GM12873 (cell line): ENCODE results near the gene CCT8.

Source experiments
- TF ChIP-seq, protein P1 (sequence below): IDR thresholded peaks from 2 replicates; pipeline ENCODE4 v1.5.1; 2012; ENCODE audit warnings: low read depth, mild to moderate bottlenecking, moderate library complexity, low read length, control low read depth; ENCODE audit not compliant: insufficient read depth; ENCODE audit errors: missing control alignments

The CCT8 gene

DNA sequence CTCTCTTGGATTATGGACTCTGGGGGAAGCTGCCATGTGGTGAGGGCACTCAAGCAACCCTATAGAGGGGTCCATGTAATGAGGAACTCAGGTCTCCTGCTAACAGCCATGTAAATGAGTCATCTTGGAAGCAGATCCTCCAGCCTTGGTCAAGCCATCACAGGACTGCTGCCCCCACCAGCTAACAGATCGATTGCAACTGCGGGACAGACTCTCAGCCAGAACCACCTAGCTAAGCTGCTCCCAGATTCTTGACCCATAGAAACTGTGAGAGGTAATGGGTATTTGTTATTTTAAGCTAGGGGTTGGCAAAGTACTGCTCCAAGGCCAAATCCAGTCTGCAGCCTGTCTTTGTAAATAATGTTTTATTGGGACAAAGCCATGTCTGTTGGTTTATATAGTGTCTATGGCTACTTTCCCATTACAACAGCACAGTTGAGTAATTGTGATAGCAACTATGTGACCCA, 29.4 kb upstream of the CCT8 start:
- TF ChIP-seq, protein P1, sequence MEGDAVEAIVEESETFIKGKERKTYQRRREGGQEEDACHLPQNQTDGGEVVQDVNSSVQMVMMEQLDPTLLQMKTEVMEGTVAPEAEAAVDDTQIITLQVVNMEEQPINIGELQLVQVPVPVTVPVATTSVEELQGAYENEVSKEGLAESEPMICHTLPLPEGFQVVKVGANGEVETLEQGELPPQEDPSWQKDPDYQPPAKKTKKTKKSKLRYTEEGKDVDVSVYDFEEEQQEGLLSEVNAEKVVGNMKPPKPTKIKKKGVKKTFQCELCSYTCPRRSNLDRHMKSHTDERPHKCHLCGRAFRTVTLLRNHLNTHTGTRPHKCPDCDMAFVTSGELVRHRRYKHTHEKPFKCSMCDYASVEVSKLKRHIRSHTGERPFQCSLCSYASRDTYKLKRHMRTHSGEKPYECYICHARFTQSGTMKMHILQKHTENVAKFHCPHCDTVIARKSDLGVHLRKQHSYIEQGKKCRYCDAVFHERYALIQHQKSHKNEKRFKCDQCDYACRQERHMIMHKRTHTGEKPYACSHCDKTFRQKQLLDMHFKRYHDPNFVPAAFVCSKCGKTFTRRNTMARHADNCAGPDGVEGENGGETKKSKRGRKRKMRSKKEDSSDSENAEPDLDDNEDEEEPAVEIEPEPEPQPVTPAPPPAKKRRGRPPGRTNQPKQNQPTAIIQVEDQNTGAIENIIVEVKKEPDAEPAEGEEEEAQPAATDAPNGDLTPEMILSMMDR = no peak

- TF ChIP-seq, protein P1 = no peak
These were observed 24.7 kb upstream of the CCT8 start for GRCh38 chr21:29098156-29098555.

DNA sequence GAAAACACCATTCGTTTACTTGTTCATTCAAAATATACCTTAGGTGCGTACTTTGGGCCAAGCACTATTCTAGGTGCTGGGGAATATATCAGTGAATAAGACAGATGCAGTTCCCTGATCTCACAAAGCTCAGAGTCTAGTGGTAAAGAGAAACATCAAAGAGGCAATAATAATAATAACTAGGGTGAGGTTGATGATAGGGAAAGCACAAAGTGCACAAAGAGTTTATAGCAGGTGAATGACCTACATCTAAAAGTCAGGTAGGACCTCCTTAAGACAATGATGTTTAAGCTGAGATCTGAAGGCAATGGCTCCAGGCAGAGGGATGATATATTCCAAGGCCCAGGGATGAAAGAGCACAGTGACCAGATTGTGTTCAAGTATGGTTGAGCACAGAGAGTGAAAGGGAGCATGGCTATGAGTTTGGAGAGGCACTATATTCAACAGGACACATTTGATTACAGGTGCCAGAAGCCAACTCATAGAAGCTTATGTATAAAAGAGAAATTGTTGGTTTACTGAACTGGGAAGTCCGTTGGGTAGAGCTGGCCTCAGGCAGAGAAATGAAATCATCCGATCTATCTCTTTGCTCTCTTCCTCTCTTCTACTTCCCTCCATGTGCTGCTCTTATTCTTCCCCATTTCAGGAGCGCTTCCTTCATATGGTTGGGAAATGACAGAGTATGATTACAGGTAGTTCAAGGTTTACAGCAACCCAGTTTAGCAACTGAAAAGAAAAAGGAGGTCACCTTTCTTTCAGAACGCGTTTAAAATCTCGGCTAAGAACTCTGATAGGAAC, 23.0 kb upstream of the CCT8 start:
- TF ChIP-seq, protein P1 = no peak

- TF ChIP-seq, protein P1 = no peak
These were observed 18.9 kb upstream of the CCT8 start for GRCh38 chr21:29092102-29092959.

GRCh38 chr21:29091033-29091432, 17.6 kb upstream of the CCT8 start:
- TF ChIP-seq, protein P1 = no peak

GRCh38 chr21:29085106-29085752, 11.8 kb upstream of the CCT8 start:
- TF ChIP-seq, protein P1 = no peak

DNA sequence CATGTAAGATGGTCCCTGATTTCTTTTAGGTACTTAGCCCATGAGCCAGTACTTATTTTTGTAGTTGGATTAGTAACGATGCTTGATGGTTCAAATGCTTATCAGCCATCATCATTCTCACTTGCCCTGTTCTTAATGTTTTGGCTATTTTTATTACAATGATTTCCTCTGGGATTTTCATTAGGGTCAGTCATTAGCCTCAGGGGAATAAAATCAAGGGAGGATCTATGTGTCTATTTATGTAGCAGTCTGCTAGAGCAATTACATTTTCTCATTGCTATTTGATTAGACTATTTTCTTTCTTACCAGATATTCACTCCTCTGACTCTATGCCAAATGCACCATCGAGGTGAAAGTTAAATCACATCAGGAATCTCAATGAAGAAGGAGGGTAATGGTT, 10.9 kb upstream of the CCT8 start:
- TF ChIP-seq, protein P1 = no peak
